ENCODE measurements around the gene RTCB. TPM values are rescaled to one million over a fixed set of nuclear protein-coding genes. Genes with fewer than 3 reads are reported as not detected.

RTCB gene
- polyA plus RNA-seq: 10 to 100 TPM; 34.4 to 56.3 (median 41.3) TPM

GRCh38 chr22:32411829-32412592 lies at the start of gene RTCB:
TSS of gene RTCB (minus strand) at chr22:32412247. CDS start at chr22:32412156, 91 bp downstream.
- no peak within 1 kb of the TSS for H3K27ac ChIP-seq (ENCODE audit: low read depth, low read length)
- 1 to 2% (median 1%) methylated on average over 40 of the region's 40 CpGs for WGBS, 3 donors

- 73 to 86% (median 86%) methylated on average over 4 of the region's 4 CpGs for WGBS, 3 donors
- no peak overlapping the region for H3K27ac ChIP-seq (ENCODE audit: low read depth, low read length)
Observed at GRCh38 chr22:32457031-32457430, 45.0 kb upstream of the RTCB start.

- no peak overlapping the region for H3K27ac ChIP-seq (ENCODE audit: low read depth, low read length)
- whole genome bisulfite sequencing, 3 donors: 62 to 68% (median 67%) methylated on average over 4 of the region's 4 CpGs
Observed at GRCh38 chr22:32448980-32449379, 36.9 kb upstream of the RTCB start.

- no peak overlapping the region for H3K27ac ChIP-seq (ENCODE audit: low read depth, low read length)
- 32 to 68% (median 66%) methylated on average over 1 of the region's 1 CpG for WGBS, 3 donors
Observed at GRCh38 chr22:32446321-32446720, 34.3 kb upstream of the RTCB start.

DNA sequence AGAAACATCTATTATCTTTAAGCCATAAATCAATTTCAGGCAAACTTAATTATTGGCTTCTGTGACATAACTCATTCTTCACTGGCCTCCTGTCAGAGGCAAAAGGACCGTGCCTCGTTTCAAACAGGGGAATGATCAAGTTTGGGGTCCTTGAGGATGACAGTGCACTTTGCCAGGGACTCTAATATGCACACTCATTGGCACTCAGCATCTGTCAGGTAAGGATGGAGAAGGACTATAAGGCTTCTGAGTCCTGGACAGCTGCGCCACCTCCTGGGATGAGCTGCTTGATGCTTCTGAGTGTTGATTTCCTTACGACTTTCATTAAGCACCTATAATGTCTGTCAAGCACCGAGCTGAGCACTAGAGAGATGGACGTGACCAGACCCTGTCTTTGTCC lies 32.0 kb upstream of the RTCB start:
- WGBS, 3 donors: 27 to 52% (median 49%) methylated on average over 6 of the region's 6 CpGs
- H3K27ac ChIP-seq (ENCODE audit: low read depth, low read length): no peak overlapping the region

- WGBS, 3 donors: 73 to 86% (median 83%) methylated on average over 1 of the region's 1 CpG
- H3K27ac ChIP-seq (ENCODE audit: low read depth, low read length): no peak overlapping the region
Observed at GRCh38 chr22:32430352-32430751, 18.3 kb upstream of the RTCB start.

- WGBS, 3 donors: 74 to 86% (median 84%) methylated on average over 4 of the region's 4 CpGs
- no peak overlapping the region for H3K27ac ChIP-seq (ENCODE audit: low read depth, low read length)
Observed at GRCh38 chr22:32426881-32427280, 14.8 kb upstream of the RTCB start.

DNA sequence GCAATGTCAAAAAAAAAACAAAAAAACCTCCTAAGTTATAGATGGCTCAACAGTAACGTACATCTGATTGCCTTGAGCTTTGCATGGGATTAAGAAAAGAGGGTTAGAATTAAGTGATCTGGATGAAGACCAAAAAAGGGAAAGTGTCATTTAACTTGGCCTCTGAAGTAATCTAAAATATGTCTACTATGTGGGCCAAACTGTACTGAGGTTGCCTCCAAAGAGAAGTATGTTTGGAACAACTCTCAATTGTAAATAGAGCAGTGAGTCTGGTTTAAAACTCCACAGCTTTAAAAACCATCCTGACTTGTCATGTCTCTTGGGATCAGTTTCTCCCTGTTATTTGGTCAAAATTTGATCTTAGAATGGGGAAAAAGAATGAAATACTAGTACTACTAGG lies 11.6 kb upstream of the RTCB start:
- no peak overlapping the region for H3K27ac ChIP-seq (ENCODE audit: low read depth, low read length)
- 57 to 79% (median 68%) methylated on average over 1 of the region's 1 CpG for WGBS, 3 donors

- no peak overlapping the region for H3K27ac ChIP-seq (ENCODE audit: low read depth, low read length)
- 59 to 90% (median 76%) methylated on average over 5 of the region's 5 CpGs for WGBS, 3 donors
Observed at GRCh38 chr22:32422062-32422461, 10.0 kb upstream of the RTCB start.

- no peak overlapping the region for H3K27ac ChIP-seq (ENCODE audit: low read depth, low read length)
- 10 to 37% (median 34%) methylated on average over 2 of the region's 2 CpGs for WGBS, 3 donors
Observed at GRCh38 chr22:32421484-32421883, 9.4 kb upstream of the RTCB start.

DNA sequence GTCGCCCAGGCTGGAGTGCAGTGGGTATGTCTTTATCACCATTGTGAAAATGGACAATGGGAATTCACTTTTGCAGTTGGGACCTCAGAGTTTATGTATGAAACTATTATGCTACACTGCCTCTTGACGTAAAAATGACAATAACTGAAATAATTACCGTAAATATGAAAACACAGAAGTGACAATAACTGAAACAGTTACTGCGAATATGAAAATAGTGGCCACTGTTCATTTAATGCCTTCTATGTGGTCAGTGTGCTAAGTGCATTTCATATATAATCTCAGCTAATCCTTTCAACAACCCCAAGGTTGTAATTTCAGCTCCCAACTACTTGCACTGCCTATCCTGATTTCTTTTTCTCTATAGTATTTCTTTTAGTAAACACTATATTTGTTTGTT lies 5.9 kb upstream of the RTCB start:
- no peak overlapping the region for H3K27ac ChIP-seq (ENCODE audit: low read depth, low read length)
- WGBS, 3 donors: 64 to 70% (median 67%) methylated on average over 4 of the region's 4 CpGs

DNA sequence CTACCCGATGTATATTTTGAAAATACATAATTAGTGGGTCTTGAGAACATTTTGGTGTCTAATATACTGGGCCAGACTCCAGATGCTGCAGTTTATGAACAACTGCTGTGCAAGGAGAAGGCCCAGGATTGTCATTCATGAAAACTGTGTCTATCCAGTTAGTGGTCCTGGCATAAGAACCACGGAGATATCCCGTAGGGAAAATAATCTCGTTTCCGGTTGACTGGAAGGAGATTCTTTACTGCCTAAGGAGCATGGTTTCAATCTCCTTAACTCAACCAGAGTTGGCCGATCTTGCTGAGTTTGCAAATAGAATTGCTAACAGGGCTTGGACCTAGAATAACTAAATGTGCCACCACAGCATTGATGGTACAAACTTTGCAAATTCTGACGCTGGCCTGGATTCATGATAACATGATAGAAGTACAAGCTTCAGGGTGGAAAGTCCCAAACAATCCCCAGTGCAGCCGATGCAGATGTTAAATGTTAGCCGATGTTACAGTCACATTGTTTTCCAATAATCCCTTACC lies 4.6 kb upstream of the RTCB start:
- 76 to 81% (median 77%) methylated on average over 9 of the region's 9 CpGs for WGBS, 3 donors
- H3K27ac ChIP-seq (ENCODE audit: low read depth, low read length): no peak overlapping the region

GRCh38 chr22:32414191-32414590 lies 2.1 kb upstream of the RTCB start:
- 52 to 66% (median 56%) methylated on average over 7 of the region's 7 CpGs for WGBS, 3 donors
- H3K27ac ChIP-seq (ENCODE audit: low read depth, low read length): no peak overlapping the region

DNA sequence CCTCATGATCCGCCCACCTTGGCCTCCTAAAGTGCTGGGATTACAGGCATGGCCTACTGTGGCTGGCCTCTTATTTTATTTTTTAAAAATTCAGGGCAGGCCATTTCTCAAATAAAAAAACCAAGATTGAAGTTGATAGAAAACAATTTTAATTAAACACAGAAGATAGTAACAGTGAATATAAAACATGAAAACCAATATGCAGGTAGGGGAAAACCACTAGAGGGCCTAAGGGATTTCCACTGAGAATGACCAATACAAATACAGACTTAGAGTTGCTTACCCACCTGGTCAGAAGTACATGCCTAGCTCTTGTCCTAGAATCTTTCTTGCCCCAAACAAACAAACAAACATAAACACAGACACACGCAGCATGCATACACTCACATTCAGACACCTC lies 1.7 kb upstream of the RTCB start:
- 82 to 91% (median 89%) methylated on average over 2 of the region's 2 CpGs for WGBS, 3 donors
- H3K27ac ChIP-seq (ENCODE audit: low read depth, low read length): no peak overlapping the region

DNA sequence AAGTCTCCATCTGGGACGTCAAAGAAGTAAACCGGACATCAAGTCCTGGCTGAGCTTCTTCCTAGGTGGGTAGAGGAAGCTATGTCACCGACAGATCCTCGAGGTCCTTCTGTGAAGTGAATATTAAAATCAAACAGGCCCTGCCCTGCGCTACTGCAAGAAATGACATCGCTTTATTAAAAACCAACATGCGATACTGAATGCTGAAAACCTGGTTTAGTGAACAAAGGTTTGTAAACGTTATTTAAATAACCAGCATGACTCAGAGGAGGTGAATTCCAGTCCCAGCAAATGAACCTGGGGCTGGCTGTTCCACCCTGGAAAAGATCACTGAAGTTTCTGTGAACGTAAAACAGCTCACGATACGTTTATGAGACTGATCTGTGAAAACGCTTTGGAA lies 645 bp downstream of the RTCB start:
- WGBS, 3 donors: 0 to 3% (median 1%) methylated on average over 12 of the region's 12 CpGs

DNA sequence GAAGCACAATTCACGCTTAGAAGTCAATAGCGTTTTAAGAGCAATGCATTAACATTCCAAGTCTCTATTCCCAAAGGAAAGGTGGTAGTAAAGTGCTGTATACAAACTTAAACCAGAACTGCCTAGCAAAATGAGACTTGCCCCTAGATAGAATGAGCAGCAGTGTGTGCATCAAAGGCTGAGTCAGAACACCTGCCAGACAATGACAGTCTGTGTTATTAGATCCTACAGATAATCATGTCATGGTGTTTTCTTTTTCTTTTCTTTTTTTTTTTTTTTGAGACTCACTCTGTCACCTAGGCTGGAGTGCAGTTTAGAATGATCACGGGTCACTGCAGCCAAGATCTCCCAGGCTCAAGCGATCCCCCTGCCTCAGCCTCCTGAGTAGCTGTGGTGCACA lies 1.6 kb downstream of the RTCB start:
- no peak overlapping the region for H3K27ac ChIP-seq (ENCODE audit: low read depth, low read length)
- WGBS, 3 donors: 77 to 82% (median 78%) methylated on average over 4 of the region's 4 CpGs

More for the DNA sequence above, 645 bp downstream of the RTCB start:
- H3K27ac ChIP-seq (ENCODE audit: low read depth, low read length): no peak overlapping the region

GRCh38 chr22:32409977-32410376 lies 2.1 kb downstream of the RTCB start:
- no peak overlapping the region for H3K27ac ChIP-seq (ENCODE audit: low read depth, low read length)
- 89 to 93% (median 90%) methylated on average over 9 of the region's 9 CpGs for WGBS, 3 donors

GRCh38 chr22:32407936-32408335 lies 4.1 kb downstream of the RTCB start:
- WGBS, 3 donors: 46 to 67% (median 50%) methylated on average over 2 of the region's 2 CpGs
- H3K27ac ChIP-seq (ENCODE audit: low read depth, low read length): no peak overlapping the region

DNA sequence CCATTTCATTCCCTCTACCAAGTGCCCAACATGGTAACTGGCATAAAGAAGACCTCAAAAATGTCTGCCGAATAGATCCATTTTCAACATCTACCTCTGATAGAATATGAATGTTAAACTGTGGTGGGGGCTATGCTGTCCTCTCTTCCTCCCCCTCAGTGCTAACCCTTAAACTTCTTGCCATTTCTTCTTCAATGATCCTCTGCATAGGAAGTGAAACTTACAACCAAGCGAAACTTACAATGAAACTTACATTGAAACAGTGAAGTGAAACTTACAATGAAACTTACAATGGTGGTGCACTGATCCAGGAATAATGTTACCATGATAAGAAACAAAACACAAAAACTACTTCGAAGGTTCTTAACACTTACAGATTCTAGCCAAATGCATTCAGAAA lies 4.7 kb downstream of the RTCB start:
- 80 to 85% (median 85%) methylated on average over 3 of the region's 3 CpGs for WGBS, 3 donors
- no peak overlapping the region for H3K27ac ChIP-seq (ENCODE audit: low read depth, low read length)

GRCh38 chr22:32404021-32404420 lies 8.0 kb downstream of the RTCB start:
- no peak overlapping the region for H3K27ac ChIP-seq (ENCODE audit: low read depth, low read length)
- 81 to 89% (median 85%) methylated on average over 2 of the region's 2 CpGs for WGBS, 3 donors
